Esophagus squamous epithelium (tissue), 4 donors: ENCODE results near the gene LILRA2.

Experiments
- CTCF ChIP-seq, 6 experiments: fragments of 450-650 bp in 4 of 6; fragments of 200-600 bp in 2 of 6; sonication (generic) in 2 of 6; IDR thresholded peaks; one replicate each; pipeline ENCODE4 v1.5.1; 2016 to 2019; ENCODE audit warnings: antibody characterized with exemption in 6 of 6, mild to moderate bottlenecking in 4 of 6, moderate library complexity in 4 of 6
- POLR2A ChIP-seq, 4 donors: fragments of 450-650 bp; IDR thresholded peaks; one replicate each; pipeline ENCODE4 v1.6.1; 2017; ENCODE audit warnings: antibody characterized with exemption in 4 of 4, mild to moderate bottlenecking in 4 of 4, moderate library complexity in 3 of 4

DNA sequence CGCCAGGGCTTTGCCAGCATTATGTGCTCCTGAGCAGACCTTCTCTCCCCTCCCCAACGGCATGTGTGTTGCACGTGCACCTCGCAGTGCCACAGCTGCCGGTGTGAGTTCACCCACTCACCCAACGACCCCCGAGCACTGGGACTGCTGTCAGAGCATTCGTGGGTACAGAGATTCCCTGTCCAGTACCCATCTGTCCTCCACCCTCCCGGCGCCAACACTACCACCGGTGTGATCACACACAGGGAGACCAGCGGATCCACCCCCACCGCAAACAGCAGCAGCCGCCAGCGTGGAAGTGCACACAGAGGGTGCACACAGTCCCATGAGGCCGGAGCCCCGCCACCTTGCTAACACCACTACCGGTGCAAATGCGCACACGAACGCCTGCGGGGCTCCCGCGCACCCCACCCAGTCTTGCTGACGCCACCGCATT lies 35.8 kb downstream of the LILRA2 start:
- TF ChIP-seq CTCF (IDR thresholded peaks at IDR 0.05) (no peak), POLR2A (IDR thresholded peaks at IDR 0.05) (no peak)
